GM10266 (cell line): ENCODE results near the gene SLC22A31.

Experiments
- DNase-seq: peaks from one replicate; pipeline ENCODE4 v3.0.0; 2012; ENCODE audit errors: extremely low spot score
- TF ChIP-seq, protein P1 (sequence below): IDR thresholded peaks from 2 replicates; pipeline ENCODE4 v1.5.1; 2012; ENCODE audit warnings: mild to moderate bottlenecking, low read depth; ENCODE audit not compliant: control insufficient read depth, insufficient read depth; ENCODE audit errors: missing control alignments

The SLC22A31 gene

DNA sequence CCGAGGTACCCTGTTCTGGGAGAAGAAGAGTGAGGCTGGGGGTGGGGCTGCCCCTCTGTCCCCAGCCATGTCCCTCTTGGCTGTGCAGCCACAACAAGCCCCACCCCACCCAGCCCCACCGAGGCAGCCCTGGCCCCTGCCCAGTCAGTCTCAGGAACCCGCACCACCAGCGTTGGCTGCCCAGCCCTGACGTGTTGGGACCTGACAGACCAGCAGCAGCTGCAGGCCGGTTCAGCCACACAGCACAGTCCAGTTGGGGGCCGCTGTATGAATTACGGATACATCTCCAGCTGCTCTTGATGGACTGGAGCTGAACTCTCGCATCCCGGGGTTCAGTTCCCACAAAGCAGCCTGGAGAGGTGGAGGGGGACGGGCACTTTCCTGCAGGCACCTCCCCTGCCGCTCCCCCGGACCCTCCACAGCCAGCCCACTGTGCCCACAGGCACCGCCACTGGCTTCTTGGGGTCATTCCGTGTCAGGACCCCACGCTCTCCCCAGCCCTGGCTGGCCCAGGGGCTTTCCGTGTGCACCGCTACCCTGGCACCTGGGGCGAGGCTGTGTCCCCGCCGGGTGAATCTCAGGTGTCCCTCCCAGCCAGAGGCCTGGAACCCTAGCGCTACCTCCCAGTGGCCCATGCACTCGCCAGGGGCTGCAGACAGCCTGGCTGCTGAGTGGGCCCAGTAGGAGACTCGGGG is 21.7 kb downstream of the SLC22A31 start:
- TF ChIP-seq, protein P1, sequence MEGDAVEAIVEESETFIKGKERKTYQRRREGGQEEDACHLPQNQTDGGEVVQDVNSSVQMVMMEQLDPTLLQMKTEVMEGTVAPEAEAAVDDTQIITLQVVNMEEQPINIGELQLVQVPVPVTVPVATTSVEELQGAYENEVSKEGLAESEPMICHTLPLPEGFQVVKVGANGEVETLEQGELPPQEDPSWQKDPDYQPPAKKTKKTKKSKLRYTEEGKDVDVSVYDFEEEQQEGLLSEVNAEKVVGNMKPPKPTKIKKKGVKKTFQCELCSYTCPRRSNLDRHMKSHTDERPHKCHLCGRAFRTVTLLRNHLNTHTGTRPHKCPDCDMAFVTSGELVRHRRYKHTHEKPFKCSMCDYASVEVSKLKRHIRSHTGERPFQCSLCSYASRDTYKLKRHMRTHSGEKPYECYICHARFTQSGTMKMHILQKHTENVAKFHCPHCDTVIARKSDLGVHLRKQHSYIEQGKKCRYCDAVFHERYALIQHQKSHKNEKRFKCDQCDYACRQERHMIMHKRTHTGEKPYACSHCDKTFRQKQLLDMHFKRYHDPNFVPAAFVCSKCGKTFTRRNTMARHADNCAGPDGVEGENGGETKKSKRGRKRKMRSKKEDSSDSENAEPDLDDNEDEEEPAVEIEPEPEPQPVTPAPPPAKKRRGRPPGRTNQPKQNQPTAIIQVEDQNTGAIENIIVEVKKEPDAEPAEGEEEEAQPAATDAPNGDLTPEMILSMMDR, result no peak
- no peak for DNase-seq

DNA sequence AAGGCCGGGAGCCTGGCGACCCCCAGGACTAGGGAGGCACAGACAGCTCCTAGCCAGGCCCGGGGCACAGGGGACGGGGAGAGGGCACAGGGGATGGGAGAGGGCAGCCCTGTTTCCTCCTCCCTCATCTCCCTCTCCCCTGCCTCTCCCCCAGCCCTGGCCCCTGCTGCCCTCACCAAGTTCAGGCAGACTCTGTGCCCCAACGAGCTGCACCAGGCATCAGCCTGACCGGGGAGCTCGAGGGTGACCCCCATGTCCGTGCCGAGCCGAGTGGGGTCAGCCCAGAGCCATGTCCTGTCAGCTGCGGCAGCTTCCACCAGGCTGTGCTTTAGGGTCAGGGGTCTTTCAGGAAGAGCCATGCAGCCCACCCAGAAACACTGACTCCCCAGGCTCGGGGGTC is 22.8 kb downstream of the SLC22A31 start:
- DNase-seq, result no peak
- TF ChIP-seq, protein P1, result no peak

DNA sequence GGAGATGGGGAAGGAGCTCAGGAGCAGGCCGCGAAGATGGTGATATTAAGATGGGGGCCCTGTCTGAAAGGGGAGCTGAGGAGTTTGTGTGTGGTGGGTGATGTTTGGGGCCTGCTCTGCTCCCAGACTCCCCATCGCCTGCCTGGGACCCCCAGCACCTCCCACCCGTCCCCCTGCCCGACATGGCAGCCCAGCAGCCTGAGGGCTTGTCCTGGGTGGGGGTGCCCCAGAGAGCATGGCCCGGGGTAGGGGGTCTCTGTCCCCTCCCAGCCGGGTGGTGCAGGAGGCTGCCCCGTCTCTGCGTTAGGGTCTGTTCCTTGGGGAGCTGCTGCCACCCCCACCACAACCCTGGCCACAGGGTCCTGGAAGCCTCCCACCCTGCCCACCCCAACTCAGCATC is 23.6 kb downstream of the SLC22A31 start:
- TF ChIP-seq, protein P1, result no peak
- DNase-seq, result no peak

DNA sequence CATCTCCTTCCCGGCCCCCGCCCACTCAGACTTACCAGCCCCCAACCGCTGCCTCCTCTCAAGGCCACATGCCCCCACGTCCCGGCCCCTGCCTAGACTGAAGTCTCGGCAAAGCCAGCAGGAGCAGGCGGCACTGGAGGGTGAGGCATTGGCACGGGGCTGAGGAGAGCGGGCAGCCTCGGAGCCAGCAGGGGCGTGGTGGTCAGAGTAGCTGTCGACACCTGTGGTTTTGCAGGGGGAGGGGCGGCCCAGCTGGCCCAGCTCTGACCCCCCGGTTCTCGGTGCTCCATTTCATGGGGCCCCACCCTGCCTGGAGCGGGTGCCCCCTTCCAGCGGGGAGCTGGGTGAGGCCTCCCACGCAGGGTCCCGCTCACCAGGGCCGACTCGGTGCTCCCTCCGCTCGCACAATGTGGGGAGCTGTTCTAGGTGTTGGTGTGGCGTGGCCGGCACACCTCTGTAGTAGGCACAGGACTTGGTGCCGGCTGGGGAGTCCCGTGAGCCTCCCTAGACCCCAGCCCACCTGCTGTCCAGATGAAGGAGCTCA is 24.1 kb downstream of the SLC22A31 start:
- TF ChIP-seq, protein P1, result no peak
- no peak for DNase-seq

DNA sequence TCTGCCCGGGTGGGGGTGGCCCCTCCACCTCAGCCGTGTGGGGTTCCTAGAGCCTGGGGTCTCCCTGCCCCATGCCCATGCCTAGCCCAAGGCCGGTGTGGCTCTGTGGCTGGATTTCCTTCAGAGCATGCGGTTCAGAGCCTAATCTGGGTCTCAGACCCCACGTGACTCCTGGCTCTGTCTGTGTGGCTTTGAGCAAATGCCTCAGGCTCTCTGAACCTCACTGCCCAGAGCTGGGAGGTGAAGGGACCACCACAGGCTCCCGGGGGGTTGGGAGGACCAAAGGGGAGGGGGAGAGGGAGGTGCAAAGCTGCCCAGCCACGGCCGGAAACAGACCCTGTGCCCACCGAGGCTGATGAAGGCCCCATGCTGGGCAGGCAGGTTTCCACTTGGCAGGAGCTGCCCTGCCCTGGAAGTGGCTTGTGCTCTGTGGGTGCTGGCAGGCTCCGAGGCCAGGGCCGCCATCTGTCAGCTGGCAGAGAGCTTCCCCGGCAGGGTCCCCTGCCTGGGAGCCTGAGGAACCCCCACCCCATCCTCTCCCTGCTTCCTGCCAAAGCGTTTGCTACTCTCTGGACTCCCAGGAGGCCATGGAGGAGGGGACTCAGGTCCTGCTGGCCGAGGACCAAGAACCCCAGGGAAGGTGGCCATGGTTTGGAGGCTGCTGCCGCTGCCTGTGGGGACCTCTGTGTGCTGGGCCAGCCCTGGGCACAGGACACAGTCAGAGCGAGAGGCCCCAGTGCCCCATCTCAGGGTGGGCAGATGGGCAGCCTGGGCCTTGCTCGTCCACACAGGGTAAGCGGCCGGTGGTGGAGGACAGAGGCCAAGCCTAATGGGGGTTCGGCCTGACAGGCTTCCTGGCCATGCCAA is 24.8 kb downstream of the SLC22A31 start:
- DNase-seq, result no peak
- TF ChIP-seq, protein P1, result no peak

DNA sequence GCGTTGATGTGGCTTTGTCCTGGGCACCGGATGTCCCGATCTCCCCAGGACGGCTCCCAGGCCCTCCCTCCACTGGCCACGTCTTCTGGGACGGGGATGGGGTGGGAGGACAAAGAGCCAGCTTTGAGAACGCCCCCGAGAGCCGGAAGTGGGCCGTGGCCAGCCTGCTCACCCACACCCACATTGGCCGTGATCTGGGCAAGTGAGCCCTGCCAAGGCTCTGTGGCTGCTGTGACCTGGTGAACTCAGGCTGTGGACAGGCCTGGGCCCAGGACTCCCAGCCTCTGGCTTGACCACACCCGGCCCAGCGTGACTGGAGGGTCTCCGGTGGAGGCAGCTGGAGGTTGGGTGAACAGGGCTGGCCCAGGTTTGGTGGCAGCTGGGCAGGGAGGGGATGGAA is 25.5 kb downstream of the SLC22A31 start:
- TF ChIP-seq, protein P1, result no peak
- no peak for DNase-seq
